ENCODE data around the gene RAB8B.

Gene RAB8B

DNA sequence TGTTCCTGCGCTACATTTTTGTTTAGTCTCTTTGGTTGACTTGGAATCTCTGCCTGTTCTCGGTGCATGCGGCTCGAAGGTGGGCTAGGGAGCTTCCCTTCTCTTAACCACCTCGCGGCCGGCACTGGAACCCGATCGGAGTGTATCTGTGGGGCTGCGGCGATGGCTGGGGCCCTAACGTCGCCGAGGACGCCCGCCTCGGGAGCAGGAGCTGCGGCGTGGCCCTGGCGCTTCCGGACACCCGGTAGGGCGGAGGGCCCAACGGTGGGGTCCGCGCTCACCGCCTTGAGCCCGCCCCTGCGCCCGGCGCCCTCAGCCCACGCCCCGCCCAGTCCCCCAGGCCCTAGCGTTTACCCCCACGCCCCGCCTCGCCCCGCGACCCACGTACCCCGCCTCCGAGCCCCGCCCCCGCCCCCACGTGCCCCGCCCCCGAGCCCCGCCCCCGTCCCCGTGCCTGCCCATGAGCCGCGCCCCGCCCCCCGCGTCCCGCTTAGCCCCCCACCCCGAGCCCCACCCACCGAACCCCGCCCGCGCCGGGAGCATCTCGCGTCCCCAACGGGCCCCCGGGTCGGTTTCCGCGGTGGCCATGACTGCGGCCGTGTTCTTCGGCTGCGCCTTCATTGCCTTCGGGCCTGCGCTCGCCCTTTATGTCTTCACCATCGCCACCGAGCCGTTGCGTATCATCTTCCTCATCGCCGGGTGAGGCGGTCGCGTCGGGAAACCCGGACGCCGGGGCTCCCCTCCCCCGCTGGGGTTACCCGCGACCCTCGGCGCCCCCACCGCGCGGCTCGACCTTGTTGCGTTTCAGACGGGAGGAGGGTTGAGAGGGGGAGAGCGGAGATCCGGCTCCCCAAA is 87.9 kb downstream of the RAB8B start, which contains the start of gene APH1B:
Gene APH1B (plus strand): TSS at position 568 of the 855 bp plus-strand sequence. CDS start 19 bp downstream, at position 587.
- DNase-seq: peak; percentile 27

DNA sequence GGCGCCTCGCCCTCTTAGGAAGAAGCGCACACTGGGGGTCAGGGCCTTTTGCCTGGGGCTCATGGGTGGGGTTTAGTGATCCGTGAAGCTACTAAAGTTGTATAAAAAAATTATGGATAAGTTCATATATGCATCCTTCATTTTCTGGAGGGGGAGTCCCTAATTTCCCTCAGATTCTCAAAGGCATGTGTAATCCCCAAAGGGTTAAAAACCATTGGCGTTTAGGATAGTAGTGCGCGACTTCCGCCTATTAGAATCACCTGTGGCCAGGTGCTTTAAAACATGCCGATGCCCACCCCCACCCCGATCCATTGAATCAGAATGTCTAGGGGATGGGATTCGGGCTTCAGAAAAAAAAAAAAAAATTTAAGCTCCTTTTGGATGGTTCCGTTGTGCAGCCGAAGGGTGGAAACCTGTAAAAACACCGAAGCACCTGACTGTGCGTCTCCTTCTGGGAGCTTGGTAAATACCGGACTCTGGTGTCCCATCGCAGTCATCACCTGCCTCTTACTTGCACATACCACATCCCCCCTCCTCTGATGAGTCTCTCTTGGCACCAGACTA is 88.6 kb downstream of the RAB8B start:
- no peak for DNase-seq

DNA sequence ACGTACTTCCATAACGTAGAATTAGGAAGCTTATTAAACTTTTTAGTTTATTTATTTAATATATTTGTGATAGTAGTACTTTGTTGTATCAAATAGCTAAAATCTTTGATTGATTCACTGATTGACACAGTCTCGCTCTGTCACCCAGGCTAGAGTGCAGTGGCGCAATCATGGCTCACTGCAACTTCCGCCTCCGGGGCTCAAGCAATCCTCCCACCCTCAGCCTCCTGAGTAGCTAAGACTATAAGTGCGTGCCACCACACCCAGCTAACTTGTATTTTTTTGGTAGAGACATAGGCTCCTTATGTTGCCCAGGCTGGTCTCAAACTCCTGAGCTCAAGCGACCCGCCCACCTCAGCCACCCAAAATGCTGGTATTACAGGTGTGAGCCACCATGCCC is 93.7 kb downstream of the RAB8B start:
- no peak for DNase-seq

- no peak for DNase-seq
Observed at GRCh38 chr15:63284335-63284734, 94.9 kb downstream of the RAB8B start.

DNA sequence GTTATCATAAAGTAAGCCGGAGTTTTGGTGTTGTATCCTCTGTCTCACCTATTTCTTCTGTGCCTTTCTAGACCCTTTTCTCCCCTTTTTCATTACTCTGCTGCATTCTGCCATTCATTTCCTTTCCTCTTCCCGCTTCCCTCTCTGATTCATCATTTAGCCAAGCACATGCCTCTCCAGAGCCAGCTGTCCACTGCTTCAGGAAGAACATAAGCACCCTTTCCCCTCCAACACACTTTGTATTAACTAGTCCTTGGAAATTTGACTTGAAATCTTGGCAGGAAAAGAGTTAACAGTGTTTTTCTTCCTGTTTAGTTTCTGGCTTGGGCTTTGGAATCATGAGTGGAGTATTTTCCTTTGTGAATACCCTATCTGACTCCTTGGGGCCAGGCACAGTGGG is 97.7 kb downstream of the RAB8B start:
- DNase-seq: no peak

- DNase-seq: no peak
Observed at GRCh38 chr15:63288342-63288741, 98.9 kb downstream of the RAB8B start.

- DNase-seq: peak; percentile 27
Observed at GRCh38 chr15:63288778-63289378, 99.5 kb downstream of the RAB8B start.

GRCh38 chr15:63291507-63291906 is 102.1 kb downstream of the RAB8B start:
- DNase-seq: no peak

GRCh38 chr15:63292241-63292640 is 102.8 kb downstream of the RAB8B start:
- no peak for DNase-seq

DNA sequence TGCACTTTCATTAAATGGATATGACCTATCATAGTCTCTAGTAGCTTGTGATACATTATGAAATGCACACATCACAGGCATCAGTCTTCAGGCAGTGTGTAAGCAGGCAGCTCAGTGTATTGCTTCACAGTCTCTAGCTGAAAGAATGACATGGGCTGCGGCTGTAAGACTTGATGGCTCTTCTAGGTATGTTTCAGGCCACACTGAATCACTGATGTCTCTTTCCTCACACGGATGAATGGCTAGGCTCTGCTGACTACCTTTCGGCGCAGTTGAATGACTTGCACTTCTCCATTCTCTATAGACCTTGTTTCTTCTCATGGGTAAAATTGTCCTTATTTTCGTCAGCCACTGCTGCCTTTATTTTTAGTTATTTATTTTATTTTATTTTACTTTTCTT is 103.4 kb downstream of the RAB8B start:
- DNase-seq: no peak

- no peak for DNase-seq
Observed at GRCh38 chr15:63294359-63294758, 105.0 kb downstream of the RAB8B start.

- no peak for DNase-seq
Observed at GRCh38 chr15:63295341-63295740, 105.9 kb downstream of the RAB8B start.

- peak; percentile 7 for DNase-seq
Observed at GRCh38 chr15:63296195-63296594, 106.8 kb downstream of the RAB8B start.

DNA sequence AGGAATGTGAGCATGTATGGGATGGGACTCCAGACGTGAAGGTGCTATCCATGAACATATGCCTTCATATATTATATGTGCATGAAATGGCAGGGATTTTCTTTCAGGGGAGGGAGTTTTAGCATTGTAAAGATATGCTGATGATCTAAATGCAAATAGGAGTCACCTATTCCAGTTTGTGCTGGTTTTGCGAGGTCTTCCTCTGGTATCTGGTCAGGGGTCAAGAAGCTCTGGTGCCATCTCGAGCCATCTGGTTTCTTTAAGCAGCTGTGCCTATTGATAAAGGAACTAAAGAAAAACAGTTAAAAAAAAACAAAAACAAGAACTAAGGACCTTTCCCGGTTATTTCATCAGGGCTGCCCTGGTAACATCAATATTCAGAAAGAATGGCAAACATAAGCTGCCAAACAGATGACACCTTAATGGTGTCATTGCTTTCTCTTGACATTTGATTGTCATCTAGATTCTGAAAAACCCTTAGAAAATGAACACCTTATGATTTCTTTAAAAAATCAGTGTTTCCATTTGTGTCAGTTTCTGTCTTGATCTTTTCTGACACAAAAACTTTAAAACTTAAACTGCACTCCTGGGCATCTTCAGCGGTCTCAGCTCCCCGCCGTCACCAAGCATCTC is 110.7 kb downstream of the RAB8B start:
- no peak for DNase-seq

- DNase-seq: no peak
Observed at GRCh38 chr15:63301088-63301487, 111.7 kb downstream of the RAB8B start.

DNA sequence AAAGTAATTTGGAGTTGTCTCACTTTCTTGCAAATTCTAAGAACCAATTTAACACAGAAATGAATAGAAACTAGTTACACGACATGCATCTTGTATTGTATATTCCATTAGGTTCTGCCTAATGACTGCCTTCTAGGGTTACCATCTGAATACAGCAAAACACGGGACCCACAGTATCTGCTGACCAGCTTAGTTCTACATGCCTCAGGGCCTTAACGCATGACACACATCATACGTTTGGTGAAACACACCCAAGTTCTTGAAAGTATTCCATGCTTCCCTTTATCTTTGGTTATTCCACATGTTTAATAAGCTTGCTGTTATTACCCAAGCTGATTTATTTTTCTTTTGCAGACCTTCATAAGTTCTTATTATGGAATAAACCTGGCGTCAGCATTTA is 115.9 kb downstream of the RAB8B start:
- no peak for DNase-seq

DNA sequence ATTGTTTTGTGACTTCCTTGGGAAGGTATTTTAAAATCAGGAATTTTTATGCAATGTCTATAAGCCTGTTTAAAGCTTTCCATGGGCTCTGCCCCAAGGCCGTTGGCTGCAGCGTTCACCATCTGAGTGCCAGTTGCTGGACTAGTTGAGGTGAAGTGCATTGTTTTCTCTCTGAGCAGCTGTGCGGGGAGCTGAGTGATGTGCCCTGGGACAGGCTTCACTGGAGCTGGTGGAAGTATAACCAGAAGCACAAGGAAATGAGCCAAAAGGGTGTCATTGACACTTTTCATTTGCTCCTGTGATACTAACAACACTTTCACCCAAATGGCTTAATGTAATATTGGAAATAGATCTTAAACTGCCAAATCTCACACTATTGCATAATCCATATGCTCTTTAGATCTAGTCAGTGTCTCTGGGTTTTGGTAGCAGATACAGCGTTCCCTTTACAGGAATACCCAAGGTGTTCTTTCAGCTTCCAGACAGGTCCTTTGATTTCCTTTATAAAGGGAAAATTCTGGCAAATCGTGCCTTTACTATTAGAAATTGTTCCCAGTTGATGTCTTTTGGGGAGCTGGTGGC is 117.2 kb downstream of the RAB8B start:
- no peak for DNase-seq

- no peak for DNase-seq
Observed at GRCh38 chr15:63308491-63308890, 119.1 kb downstream of the RAB8B start.

- DNase-seq: no peak
Observed at GRCh38 chr15:63308947-63309346, 119.5 kb downstream of the RAB8B start.

- DNase-seq: no peak
Observed at GRCh38 chr15:63310646-63311045, 121.2 kb downstream of the RAB8B start.

DNA sequence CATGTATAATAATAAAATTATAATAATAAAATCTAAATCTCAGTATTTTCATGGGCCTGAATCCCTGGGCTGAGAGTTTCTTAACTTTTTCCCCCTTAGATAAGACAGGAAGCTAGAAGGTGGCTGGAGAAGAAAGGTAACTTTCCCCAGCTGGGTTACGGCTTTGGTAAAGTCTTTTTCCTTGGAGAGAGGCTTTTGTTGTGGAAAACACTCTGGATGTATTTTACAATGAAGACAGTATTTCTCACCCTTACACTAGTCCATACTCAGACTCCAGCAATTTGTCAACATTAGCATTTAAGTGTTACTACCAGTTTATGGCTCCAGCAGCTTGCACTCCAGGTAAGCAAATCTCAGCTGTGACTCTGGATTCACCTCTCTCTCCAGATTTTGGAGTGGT is 122.9 kb downstream of the RAB8B start:
- no peak for DNase-seq

DNA sequence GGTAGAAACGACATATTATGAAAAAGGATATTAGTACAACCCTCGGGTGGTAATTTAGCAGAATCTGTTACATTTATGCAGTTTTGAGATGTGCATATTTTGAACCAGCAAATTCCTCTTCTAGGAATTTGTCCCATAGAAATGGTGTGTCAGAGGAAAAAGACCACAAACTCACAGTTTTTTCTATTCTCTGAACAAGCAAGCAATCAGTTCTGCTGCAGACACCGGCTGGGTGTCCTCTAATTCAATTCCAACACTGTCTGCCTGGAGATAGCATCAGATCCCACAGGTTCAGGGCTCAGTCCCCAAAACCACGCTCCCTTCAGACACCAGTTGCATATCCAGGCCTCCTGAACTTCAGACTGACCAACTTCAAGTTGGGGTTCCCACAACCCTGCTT is 124.4 kb downstream of the RAB8B start:
- DNase-seq: no peak

DNA sequence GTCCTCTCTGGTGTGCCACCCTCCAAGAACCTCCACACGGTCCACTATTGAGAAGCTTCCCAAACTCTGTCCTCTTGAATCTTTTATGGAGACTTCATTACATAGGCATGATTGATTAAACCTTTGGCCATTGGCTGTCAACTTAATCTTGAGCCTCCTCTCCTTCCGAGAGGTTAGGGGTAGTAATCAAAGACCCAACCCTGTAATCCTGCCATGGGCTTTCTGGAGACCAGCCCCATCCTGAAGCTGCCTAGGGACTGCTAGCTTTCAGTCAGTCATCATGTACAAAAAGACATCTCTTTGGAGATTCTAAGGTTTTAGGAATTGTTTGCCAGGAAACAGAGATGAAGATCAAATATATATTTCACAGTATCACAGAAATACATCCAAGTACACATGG is 125.0 kb downstream of the RAB8B start:
- DNase-seq: no peak
